ENCODE data around the gene CDH13. TPM values are rescaled to one million over a fixed set of nuclear protein-coding genes. Genes with fewer than 3 reads are reported as not detected.

CDH13 gene
- total RNA-seq, 1 donor from 2014 or later, result not detected

GRCh38 chr16:82752172-82752571 lies 125.4 kb downstream of the CDH13 start:
- POLR2A ChIA-PET, result no interaction called here
- H3K27me3 Mint-ChIP-seq, result no peaks in the 10 kb centered on the region
- no peaks in the 10 kb centered on the region for H3K36me3 Mint-ChIP-seq (ENCODE audit: low read depth)
- H3K4me3 Mint-ChIP-seq, result no peak overlapping the region
- H3K9me3 Mint-ChIP-seq, result no peaks in the 10 kb centered on the region
- H3K27ac Mint-ChIP-seq, result no peak overlapping the region
- intact Hi-C loops (cut with micrococcal nuclease), result no loop called here
- DNase-seq (no peak), ATAC-seq (ENCODE audit: low read depth) (no peak)
- CTCF ChIA-PET, result no interaction called here
- peaks cover 20% of the 10 kb centered on the region for H3K4me1 Mint-ChIP-seq
- no peak for TF ChIP-seq CTCF (IDR thresholded peaks at IDR 0.05)

- DNase-seq (no peak), ATAC-seq (ENCODE audit: low read depth) (no peak)
- no peaks in the 10 kb centered on the region for H3K36me3 Mint-ChIP-seq (ENCODE audit: low read depth)
- ChIA-PET CTCF (no interaction called here), POLR2A (no interaction called here)
- H3K9me3 Mint-ChIP-seq, result no peaks in the 10 kb centered on the region
- H3K4me3 Mint-ChIP-seq, result no peak overlapping the region
- no peak for TF ChIP-seq CTCF (IDR thresholded peaks at IDR 0.05)
- H3K4me1 Mint-ChIP-seq, result peaks cover 20% of the 10 kb centered on the region
- intact Hi-C loops (cut with micrococcal nuclease), result no loop called here
- H3K27me3 Mint-ChIP-seq, result no peaks in the 10 kb centered on the region
- H3K27ac Mint-ChIP-seq, result no peak overlapping the region
Observed at GRCh38 chr16:82753821-82754220, 127.1 kb downstream of the CDH13 start.

- no peak for TF ChIP-seq CTCF (IDR thresholded peaks at IDR 0.05)
- H3K4me3 Mint-ChIP-seq, result no peak overlapping the region
- intact Hi-C loops (cut with micrococcal nuclease), result no loop called here
- ChIA-PET POLR2A (no interaction called here), CTCF (no interaction called here)
- ATAC-seq (ENCODE audit: low read depth) (no peak), DNase-seq (no peak)
- no peaks in the 10 kb centered on the region for H3K27me3 Mint-ChIP-seq
- no peak overlapping the region for H3K27ac Mint-ChIP-seq
- H3K4me1 Mint-ChIP-seq, result peaks cover 16% of the 10 kb centered on the region
- no peaks in the 10 kb centered on the region for H3K36me3 Mint-ChIP-seq (ENCODE audit: low read depth)
- no peaks in the 10 kb centered on the region for H3K9me3 Mint-ChIP-seq
Observed at GRCh38 chr16:82754716-82755513, 128.1 kb downstream of the CDH13 start.

GRCh38 chr16:82755570-82756282 lies 129.0 kb downstream of the CDH13 start:
- Mint-ChIP-seq H3K27ac (no peak overlapping the region), H3K4me1 (peaks cover 13% of the 10 kb centered on the region), H3K27me3 (no peaks in the 10 kb centered on the region), H3K36me3 (ENCODE audit: low read depth) (no peaks in the 10 kb centered on the region), H3K4me3 (no peak overlapping the region), H3K9me3 (no peaks in the 10 kb centered on the region)
- ATAC-seq (ENCODE audit: low read depth), result no peak
- no peak for TF ChIP-seq CTCF (IDR thresholded peaks at IDR 0.05)
- intact Hi-C loops (cut with micrococcal nuclease), result no loop called here
- CTCF ChIA-PET, result no interaction called here
- DNase-seq, result no peak
- POLR2A ChIA-PET, result no interaction called here

GRCh38 chr16:82756283-82756599 lies 129.5 kb downstream of the CDH13 start:
- TF ChIP-seq CTCF (IDR thresholded peaks at IDR 0.05), result no peak
- Mint-ChIP-seq H3K9me3 (no peaks in the 10 kb centered on the region), H3K4me1 (peaks cover 10% of the 10 kb centered on the region), H3K36me3 (ENCODE audit: low read depth) (no peaks in the 10 kb centered on the region), H3K27ac (no peak overlapping the region), H3K4me3 (no peak overlapping the region), H3K27me3 (no peaks in the 10 kb centered on the region)
- intact Hi-C loops (cut with micrococcal nuclease), result no loop called here
- DNase-seq, result no peak
- ChIA-PET POLR2A (no interaction called here), CTCF (no interaction called here)
- ATAC-seq (ENCODE audit: low read depth), result no peak

All from activated B cell treated with CpG ODN at 0.5 μM for 24 hours (primary cell).